MG63 (cell line): Measurements from ENCODE around the gene AZU1. TPM values are rescaled to one million over a fixed set of nuclear protein-coding genes. Genes with fewer than 3 reads are reported as not detected.

Source experiments
- DNase-seq: peaks from one replicate; pipeline ENCODE4 v3.0.0-alpha.2; 2020
- H3K27me3 ChIP-seq: fragments of 250-450 bp; sonication (Bioruptor Pico); 2 replicates; pipeline ENCODE4 v1.5.1; 2020; ENCODE audit warnings: mild to moderate bottlenecking, moderate library complexity
- H3K36me3 ChIP-seq: fragments of 250-450 bp; sonication (Bioruptor Pico); 2 replicates; pipeline ENCODE4 v1.5.1; 2020; ENCODE audit warnings: mild to moderate bottlenecking, moderate library complexity
- H3K4me3 ChIP-seq: fragments of 250-450 bp; sonication (Bioruptor Pico); 2 replicates; pipeline ENCODE4 v1.5.1; 2020; ENCODE audit warnings: mild to moderate bottlenecking, moderate library complexity
- H3K9me3 ChIP-seq: fragments of 250-450 bp; sonication (Bioruptor Pico); 2 replicates; pipeline ENCODE4 v1.5.1; 2020; ENCODE audit warnings: mild to moderate bottlenecking, moderate library complexity
- total RNA-seq: library from RNA; depleted of rRNA; stranded (reverse); fragments of >200 nt; shearing (Covaris generic); gene quantifications from 2 replicates; pipeline ENCODE4 v1.2.3, GENCODE V29; 2014; ENCODE audit warnings: low replicate concordance

Gene AZU1
- total RNA-seq, 1 experiment from 2014 or later: not detected

DNA sequence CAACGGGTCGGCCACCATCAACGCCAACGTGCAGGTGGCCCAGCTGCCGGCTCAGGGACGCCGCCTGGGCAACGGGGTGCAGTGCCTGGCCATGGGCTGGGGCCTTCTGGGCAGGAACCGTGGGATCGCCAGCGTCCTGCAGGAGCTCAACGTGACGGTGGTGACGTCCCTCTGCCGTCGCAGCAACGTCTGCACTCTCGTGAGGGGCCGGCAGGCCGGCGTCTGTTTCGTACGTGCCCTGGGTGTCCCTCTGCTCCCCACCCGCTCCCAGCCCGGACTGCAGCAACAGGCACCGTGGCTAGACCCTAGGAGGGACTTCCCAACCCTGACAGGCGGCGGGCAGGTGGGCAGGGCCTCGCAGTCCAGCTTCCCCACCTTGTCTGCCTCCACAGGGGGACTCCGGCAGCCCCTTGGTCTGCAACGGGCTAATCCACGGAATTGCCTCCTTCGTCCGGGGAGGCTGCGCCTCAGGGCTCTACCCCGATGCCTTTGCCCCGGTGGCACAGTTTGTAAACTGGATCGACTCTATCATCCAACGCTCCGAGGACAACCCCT is 28.0 kb downstream of the AZU1 start:
- no peak for DNase-seq
- H3K27me3 ChIP-seq: no peaks in the 10 kb centered on the region; the same call in 1 of the 2 replicates
- no peaks in the 10 kb centered on the region for H3K9me3 ChIP-seq
- H3K4me3 ChIP-seq: no peak overlapping the region
- no peaks in the 10 kb centered on the region for H3K36me3 ChIP-seq

DNA sequence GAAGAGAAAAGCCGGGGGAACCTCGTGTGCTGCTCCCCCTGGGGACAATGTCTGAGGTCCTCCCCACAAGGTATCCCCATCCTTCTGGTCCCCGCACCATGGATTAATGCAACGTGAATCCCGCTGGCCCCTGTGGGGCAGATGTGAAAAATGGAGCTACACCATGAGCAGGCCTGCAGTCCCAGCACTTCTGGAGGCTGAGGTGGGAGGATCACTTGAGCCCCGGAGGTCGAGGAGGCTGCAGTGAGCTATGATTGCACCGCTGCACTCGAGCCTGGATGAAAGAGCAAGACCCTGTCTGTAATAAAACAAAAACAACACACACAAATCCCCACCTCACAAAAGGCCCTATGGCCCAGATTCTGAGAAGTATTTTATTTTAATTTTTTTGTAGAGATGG is 30.6 kb downstream of the AZU1 start:
- no peaks in the 10 kb centered on the region; the same call in 1 of the 2 replicates for H3K27me3 ChIP-seq
- no peaks in the 10 kb centered on the region for H3K9me3 ChIP-seq
- H3K4me3 ChIP-seq: no peak overlapping the region
- no peaks in the 10 kb centered on the region for H3K36me3 ChIP-seq
- DNase-seq: no peak

DNA sequence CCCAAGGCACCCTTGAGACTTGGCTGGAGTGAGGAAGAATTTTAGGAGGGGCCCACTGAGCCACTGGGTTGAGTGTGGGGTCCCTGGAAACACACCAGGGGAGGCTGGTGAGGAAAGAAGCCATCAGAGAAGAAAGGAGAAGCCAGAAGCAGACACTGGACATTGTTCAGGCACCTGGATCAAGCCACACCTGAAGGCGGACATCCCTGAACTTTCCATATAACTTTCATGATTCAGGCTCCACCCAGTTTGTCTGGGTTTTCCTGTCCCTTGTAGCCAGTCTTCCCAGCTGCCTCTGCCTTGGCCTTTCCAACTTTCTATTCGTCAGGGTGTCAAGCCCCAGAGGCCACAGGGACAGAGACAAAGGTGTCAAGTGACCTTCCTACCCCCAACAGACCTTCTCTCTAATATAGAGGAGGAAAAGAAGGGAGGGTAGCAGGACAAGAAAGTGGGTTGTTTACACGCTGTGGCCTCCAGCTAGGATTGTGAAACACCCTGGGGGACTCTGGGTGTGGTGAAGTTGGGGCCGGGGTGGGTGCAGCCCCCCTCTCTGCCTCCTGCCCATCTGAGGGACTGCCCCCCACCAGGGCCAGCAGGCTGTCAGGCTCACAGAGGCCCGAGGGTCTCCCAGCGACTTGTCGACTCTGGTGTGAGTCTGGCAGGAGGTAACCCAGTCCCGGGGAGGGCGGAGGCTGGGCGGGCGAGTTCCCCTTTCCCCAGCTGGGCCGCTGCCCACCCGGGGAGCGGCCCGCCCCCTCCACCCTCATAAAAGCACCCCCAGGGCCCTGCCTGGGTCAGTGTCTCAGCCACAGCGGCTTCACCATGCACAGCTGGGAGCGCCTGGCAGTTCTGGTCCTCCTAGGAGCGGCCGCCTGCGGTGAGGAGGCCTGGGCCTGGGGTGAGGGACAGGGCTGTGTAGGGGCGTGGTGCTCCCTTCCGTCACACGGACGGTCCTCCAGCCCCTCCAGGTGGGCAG is 31.5 kb downstream of the AZU1 start, which contains the start of gene CFD:
Gene CFD (plus strand): TSS at position 797 of the 976 bp plus-strand sequence. CDS start 26 bp downstream, at position 823.
- Histone ChIP-seq H3K9me3 (no peaks in the 10 kb centered on the region), H3K4me3 (no peak within 1 kb of the TSS), H3K27me3 (no peaks in the 10 kb centered on the region; the same call in 1 of the 2 replicates), H3K36me3 (no peaks in the 10 kb centered on the region)
- DNase-seq: no peak

DNA sequence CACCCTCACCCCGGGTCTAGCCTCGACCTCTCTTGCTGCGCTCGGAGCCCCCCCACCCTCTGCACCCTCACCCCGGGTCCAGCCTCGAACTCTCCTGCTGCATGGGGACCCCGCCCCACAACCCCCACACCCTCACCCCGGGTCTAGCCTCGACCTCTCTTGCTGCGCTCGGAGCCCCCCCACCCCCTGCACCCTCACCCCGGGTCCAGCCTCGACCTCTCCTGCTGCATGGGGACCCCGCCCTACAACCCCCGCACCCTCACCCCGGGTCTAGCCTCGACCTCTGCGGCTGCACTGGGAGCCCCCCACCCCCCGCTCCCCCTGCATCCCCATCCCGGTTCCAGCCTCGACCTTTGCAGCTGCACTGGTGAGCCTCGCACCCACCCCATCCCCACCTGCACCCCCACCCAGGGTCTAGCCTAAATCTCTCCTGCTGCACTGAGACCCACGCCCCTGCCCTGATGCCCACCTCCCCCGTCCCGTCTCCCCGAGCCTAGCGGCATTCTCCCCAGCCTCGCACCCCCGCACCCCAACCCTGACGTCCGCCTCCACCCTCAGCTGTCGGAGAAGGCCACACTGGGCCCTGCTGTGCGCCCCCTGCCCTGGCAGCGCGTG is 33.6 kb downstream of the AZU1 start:
- no peak overlapping the region for H3K4me3 ChIP-seq
- H3K27me3 ChIP-seq: no peaks in the 10 kb centered on the region; the same call in 1 of the 2 replicates
- no peak for DNase-seq
- no peaks in the 10 kb centered on the region for H3K36me3 ChIP-seq
- no peaks in the 10 kb centered on the region for H3K9me3 ChIP-seq

- Histone ChIP-seq H3K36me3 (no peaks in the 10 kb centered on the region), H3K27me3 (no peaks in the 10 kb centered on the region; the same call in 1 of the 2 replicates), H3K4me3 (no peak overlapping the region), H3K9me3 (no peaks in the 10 kb centered on the region)
- DNase-seq: no peak
Observed at GRCh38 chr19:861756-862580, 34.3 kb downstream of the AZU1 start.

DNA sequence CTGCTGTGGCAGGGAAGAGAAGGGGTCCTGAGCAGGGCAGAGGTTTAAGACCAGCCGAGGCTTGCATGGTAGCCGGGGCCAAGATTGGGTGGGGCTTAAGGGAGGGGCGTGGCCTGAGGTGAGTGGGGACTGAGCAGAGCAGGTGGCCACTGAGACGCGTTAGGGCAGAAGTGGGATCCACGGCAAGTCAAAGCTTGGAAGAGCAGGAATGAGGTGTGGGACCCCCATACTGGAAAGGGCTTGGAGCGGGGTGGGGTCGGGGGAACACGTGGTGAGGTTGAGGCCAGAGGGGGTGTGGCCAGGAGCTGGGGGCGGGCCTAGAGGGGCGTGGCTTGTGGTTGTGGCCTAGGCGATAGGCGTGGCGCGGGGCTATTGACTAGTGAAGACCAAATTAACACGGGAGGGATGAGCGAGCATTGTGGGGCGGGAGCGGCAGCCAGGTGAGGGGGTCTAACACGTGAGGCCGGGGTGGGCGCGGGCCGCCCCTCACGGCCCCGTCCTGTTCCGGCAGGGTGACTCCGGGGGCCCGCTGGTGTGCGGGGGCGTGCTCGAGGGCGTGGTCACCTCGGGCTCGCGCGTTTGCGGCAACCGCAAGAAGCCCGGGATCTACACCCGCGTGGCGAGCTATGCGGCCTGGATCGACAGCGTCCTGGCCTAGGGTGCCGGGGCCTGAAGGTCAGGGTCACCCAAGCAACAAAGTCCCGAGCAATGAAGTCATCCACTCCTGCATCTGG is 35.1 kb downstream of the AZU1 start:
- no peaks in the 10 kb centered on the region for H3K36me3 ChIP-seq
- H3K4me3 ChIP-seq: no peak overlapping the region
- H3K9me3 ChIP-seq: no peaks in the 10 kb centered on the region
- DNase-seq: peak; percentile 40
- no peaks in the 10 kb centered on the region; the same call in 1 of the 2 replicates for H3K27me3 ChIP-seq

GRCh38 chr19:863315-863620 is 35.6 kb downstream of the AZU1 start:
- H3K9me3 ChIP-seq: no peaks in the 10 kb centered on the region
- H3K27me3 ChIP-seq: no peaks in the 10 kb centered on the region; the same call in 1 of the 2 replicates
- no peaks in the 10 kb centered on the region for H3K36me3 ChIP-seq
- H3K4me3 ChIP-seq: no peak overlapping the region
- DNase-seq: no peak

GRCh38 chr19:866769-867300 is 39.2 kb downstream of the AZU1 start:
- Histone ChIP-seq H3K27me3 (no peaks in the 10 kb centered on the region), H3K4me3 (no peak overlapping the region), H3K36me3 (peaks cover 5% of the 10 kb centered on the region; the same call in 1 of the 2 replicates), H3K9me3 (no peaks in the 10 kb centered on the region)
- DNase-seq: no peak

DNA sequence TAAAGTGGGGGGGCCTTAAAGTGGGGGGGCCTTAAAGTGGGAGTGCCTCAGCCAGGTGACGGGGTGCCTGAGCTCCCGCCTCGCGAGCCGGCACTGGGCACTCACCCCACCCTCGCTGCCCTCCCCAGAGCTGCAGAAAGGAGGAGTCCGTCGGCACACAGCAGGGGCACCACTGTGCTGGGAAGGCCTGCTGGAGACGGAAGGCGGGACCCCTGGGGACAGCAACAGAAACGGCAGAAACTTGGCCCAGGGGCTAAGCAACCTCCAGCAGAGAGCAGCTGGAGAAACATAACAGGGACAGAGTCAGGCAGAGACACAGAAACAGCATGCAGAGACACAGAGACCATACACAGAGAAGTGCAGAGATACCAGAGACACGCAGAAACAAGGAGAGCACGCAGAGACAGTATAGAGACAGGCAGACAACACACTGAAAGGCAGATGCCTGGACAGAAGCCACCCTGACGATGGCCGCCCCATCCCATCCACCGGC is 39.7 kb downstream of the AZU1 start:
- Histone ChIP-seq H3K36me3 (peaks cover 5% of the 10 kb centered on the region; the same call in 1 of the 2 replicates), H3K4me3 (no peak overlapping the region), H3K27me3 (no peaks in the 10 kb centered on the region), H3K9me3 (no peaks in the 10 kb centered on the region)
- no peak for DNase-seq

DNA sequence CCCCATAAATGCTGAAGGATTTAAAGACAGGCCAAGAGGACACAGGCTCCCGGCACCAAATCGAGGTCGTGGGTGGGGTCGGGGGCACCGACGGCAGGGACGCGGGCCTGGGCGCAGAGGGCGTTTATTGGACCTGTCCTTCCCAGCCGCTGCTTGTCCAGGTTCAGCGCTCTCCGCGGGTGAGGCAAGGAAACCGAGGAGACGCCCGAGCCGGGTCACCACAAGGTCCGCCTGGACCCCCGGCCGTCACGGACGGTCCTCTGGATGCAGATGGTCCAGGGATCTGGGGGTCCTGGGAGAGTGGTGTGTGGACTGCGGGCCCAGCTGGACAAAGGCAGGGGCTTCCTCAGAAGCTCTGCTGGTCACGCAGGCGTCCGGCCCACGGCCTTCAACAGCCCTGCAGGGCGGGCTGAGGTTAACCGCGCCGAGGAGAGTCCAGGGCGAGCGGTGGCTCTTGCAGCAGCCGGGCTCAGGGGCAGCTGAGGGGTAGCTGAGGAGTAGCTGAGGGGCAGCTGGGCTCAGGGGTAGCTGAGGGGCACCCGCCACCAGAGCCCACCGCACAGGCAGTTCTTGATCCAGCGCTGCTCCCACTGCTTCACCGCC is 40.3 kb downstream of the AZU1 start:
- Histone ChIP-seq H3K36me3 (peaks cover 5% of the 10 kb centered on the region; the same call in 1 of the 2 replicates), H3K27me3 (no peaks in the 10 kb centered on the region), H3K4me3 (no peak overlapping the region), H3K9me3 (no peaks in the 10 kb centered on the region)
- DNase-seq: no peak

GRCh38 chr19:868458-869244 is 41.0 kb downstream of the AZU1 start:
- Histone ChIP-seq H3K36me3 (peaks cover 5% of the 10 kb centered on the region; the same call in 1 of the 2 replicates), H3K9me3 (no peaks in the 10 kb centered on the region), H3K27me3 (no peaks in the 10 kb centered on the region), H3K4me3 (no peak overlapping the region)
- DNase-seq: no peak

- Histone ChIP-seq H3K36me3 (peaks cover 5% of the 10 kb centered on the region; the same call in 1 of the 2 replicates), H3K27me3 (no peaks in the 10 kb centered on the region), H3K9me3 (no peaks in the 10 kb centered on the region), H3K4me3 (no peak overlapping the region)
- peak; percentile 79 for DNase-seq
Observed at GRCh38 chr19:869245-870177, 41.9 kb downstream of the AZU1 start.

DNA sequence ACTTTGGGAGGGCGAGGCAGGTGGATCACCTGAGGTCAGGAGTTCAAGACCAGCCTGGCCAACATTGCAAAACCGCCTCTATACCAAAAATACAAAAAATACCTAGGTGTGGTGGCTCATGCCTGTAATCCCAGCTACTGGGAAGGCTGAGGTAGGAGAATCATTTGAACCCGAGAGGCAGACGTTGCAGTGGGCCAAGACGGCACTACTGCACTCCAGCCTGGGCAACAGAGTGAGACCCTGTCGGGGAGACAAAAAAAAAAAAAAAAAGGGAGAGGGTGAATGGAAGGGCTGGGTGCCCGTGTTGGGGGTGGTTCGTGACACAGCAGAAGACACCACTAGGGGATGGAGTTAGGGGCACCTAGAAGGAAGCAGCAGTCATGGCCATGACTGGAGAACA is 42.7 kb downstream of the AZU1 start:
- no peak overlapping the region for H3K4me3 ChIP-seq
- H3K9me3 ChIP-seq: no peaks in the 10 kb centered on the region
- DNase-seq: no peak
- H3K36me3 ChIP-seq: peaks cover 5% of the 10 kb centered on the region; the same call in 1 of the 2 replicates
- H3K27me3 ChIP-seq: no peaks in the 10 kb centered on the region
